SK-N-MC (cell line): ENCODE results near the gene EFCAB11.

Experiments used
- EZH2 ChIP-seq: fragments of 200-600 bp; sonication (generic); IDR thresholded peaks from one replicate; pipeline ENCODE4 v1.6.1; 2017; ENCODE audit warnings: antibody characterized with exemption
- FOXP2 ChIP-seq: optimal IDR thresholded peaks from 2 replicates; pipeline ENCODE3; 2011; ENCODE audit warnings: mild to moderate bottlenecking, moderate library complexity; ENCODE audit not compliant: insufficient read depth; ENCODE audit errors: extremely low read length, control extremely low read depth
- POLR2AphosphoS5 ChIP-seq: IDR thresholded peaks from 2 replicates; pipeline ENCODE4 v1.6.1; 2012; ENCODE audit warnings: mild to moderate bottlenecking, low read depth, low read length, borderline replicate concordance

DNA sequence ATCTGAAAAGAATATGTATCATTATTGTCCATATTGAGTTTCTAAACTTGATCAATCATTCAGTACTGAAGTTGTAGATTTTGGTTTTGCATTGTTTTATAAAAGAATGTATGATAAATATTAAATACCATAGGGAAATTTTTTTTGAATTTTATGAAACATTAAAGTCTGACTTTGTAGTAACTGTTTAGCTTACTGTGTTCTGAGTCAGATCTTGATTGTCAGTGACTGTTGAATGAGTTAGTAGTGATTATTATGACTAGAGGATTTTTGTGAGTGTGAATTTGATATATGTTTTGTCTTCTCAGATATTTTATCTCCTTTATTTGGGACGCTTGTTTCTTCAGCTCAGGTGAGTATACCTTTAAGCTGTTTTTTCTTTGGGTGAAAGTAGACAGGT is 11.3 kb upstream of the EFCAB11 start:
- TF ChIP-seq POLR2AphosphoS5 (no peak), EZH2 (no peak), FOXP2 (no peak)
